ENCODE data around the gene ADAMTS16.

- no peak for TF ChIP-seq CTCF (IDR thresholded peaks at IDR 0.05 in 4 of 5, conservative IDR thresholded peaks at IDR 0.05 in 1 of 5)
- no peak for TF ChIP-seq POLR2A (IDR thresholded peaks at IDR 0.05)
Observed at GRCh38 chr5:5199495-5199894, 59.4 kb downstream of the ADAMTS16 start.
